Duodenal mucosa (tissue), 2 donors: ENCODE data around the gene TRMT1.

Experiments
- H3K27ac ChIP-seq: one replicate; pipeline ENCODE4 v1.7.0; 2013; ENCODE audit warnings: low read depth, low read length
- H3K27me3 ChIP-seq, 2 donors: one replicate each; pipeline ENCODE4 v1.7.0; 2013; ENCODE audit warnings: low read length in 2 of 2, control low read depth in 1 of 2; ENCODE audit not compliant: insufficient read depth in 2 of 2, control insufficient read depth in 1 of 2
- H3K36me3 ChIP-seq, 2 donors: one replicate each; pipeline ENCODE4 v1.7.0; 2013; ENCODE audit warnings: low read length in 2 of 2, control low read depth in 1 of 2; ENCODE audit not compliant: insufficient read depth in 2 of 2, control insufficient read depth in 1 of 2
- H3K4me1 ChIP-seq, 2 donors: one replicate each; pipeline ENCODE4 v1.7.0; 2013; ENCODE audit warnings: low read length in 2 of 2, control low read depth in 1 of 2; ENCODE audit not compliant: insufficient read depth in 2 of 2, control insufficient read depth in 1 of 2
- H3K4me3 ChIP-seq, 2 donors: one replicate each; pipeline ENCODE4 v1.7.0; 2013; ENCODE audit warnings: low read length in 2 of 2, low read depth in 1 of 2
- H3K9ac ChIP-seq, 2 donors: one replicate each; pipeline ENCODE4 v1.7.0; 2013; ENCODE audit warnings: low read length in 2 of 2, low read depth in 1 of 2
- H3K9me3 ChIP-seq, 2 donors: one replicate each; pipeline ENCODE4 v1.7.0; 2013; ENCODE audit warnings: low read length in 2 of 2, control low read depth in 1 of 2; ENCODE audit not compliant: control insufficient read depth in 1 of 2

Gene TRMT1

GRCh38 chr19:13063461-13064091 lies 53.0 kb downstream of the TRMT1 start:
- Histone ChIP-seq H3K9ac (no peak overlapping the region), H3K9me3 (no peaks in the 10 kb centered on the region), H3K27ac (no peak overlapping the region), H3K4me3 (no peak overlapping the region), H3K27me3 (no peaks in the 10 kb centered on the region), H3K36me3 (no peaks in the 10 kb centered on the region), H3K4me1 (peaks cover 37 to 48% of the 10 kb centered on the region in 2 donors)

- Histone ChIP-seq H3K4me1 (peaks cover 35 to 44% of the 10 kb centered on the region in 2 donors), H3K27ac (no peak overlapping the region), H3K27me3 (no peaks in the 10 kb centered on the region), H3K9ac (no peak overlapping the region), H3K36me3 (no peaks in the 10 kb centered on the region), H3K9me3 (no peaks in the 10 kb centered on the region), H3K4me3 (no peak overlapping the region)
These were observed 54.2 kb downstream of the TRMT1 start for GRCh38 chr19:13062317-13062716.

DNA sequence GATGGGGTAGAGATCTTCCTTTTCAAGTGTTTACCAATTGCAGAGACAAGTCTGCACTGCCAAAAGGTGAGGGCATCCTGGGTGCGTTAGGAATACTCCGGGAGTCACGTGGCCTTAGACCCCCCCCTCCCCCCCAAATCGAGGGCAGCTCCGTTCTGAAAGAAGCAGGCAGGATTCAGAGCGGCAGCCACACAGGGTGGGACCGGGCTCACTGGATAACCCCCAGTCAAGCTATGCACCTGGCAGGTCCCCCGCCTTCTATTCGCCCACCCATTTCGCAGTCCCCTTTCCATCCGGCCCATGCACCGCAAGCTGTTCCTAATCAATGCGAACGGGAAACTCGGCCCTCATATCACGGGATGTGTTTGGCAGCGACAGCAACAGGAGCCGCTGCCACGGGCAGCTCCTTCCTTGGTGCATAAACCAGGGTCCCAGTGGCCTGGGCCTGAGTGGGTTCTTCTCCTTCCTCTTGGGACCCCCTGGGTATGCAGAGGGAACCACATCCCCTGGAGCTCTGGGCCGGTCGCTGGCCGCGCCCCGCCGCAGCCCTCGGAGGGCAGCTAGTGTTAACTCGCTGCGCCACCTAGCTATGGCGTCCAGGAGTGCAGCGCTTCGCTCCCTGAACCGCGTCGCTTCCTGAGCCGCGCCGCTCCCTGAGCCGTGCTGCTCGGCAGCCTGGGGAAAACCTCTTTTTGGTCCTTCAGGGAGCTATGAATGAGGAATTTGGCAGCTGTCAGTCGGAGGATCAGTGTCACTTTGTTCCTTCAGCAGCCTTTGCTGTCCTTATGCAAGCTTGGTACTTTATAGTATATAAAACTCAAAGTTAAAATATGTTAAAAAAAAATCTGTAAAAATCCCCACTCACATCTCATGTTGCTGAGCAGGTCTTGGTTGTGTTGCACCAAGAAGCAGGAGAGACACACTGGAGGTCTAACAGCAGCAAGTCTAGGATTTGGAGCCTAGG lies 55.3 kb downstream of the TRMT1 start:
- no peaks in the 10 kb centered on the region for H3K9me3 ChIP-seq
- H3K4me3 ChIP-seq = peak overlapping the region; percentile 65 to 75
- H3K27ac ChIP-seq = peak overlapping the region; percentile 14
- peak overlapping the region; percentile 52 to 72 for H3K9ac ChIP-seq
- peaks cover 35 to 44% of the 10 kb centered on the region in 2 donors for H3K4me1 ChIP-seq
- H3K36me3 ChIP-seq = no peaks in the 10 kb centered on the region
- no peaks in the 10 kb centered on the region for H3K27me3 ChIP-seq

- H3K36me3 ChIP-seq = no peaks in the 10 kb centered on the region
- H3K27ac ChIP-seq = no peak overlapping the region
- H3K9ac ChIP-seq = peak overlapping the region in 1 of 2 donors; percentile 72
- H3K27me3 ChIP-seq = no peaks in the 10 kb centered on the region
- peaks cover 41 to 46% of the 10 kb centered on the region in 2 donors for H3K4me1 ChIP-seq
- no peaks in the 10 kb centered on the region for H3K9me3 ChIP-seq
- H3K4me3 ChIP-seq = peak overlapping the region; percentile 65 to 75
These were observed 56.1 kb downstream of the TRMT1 start for GRCh38 chr19:13060233-13060963.

DNA sequence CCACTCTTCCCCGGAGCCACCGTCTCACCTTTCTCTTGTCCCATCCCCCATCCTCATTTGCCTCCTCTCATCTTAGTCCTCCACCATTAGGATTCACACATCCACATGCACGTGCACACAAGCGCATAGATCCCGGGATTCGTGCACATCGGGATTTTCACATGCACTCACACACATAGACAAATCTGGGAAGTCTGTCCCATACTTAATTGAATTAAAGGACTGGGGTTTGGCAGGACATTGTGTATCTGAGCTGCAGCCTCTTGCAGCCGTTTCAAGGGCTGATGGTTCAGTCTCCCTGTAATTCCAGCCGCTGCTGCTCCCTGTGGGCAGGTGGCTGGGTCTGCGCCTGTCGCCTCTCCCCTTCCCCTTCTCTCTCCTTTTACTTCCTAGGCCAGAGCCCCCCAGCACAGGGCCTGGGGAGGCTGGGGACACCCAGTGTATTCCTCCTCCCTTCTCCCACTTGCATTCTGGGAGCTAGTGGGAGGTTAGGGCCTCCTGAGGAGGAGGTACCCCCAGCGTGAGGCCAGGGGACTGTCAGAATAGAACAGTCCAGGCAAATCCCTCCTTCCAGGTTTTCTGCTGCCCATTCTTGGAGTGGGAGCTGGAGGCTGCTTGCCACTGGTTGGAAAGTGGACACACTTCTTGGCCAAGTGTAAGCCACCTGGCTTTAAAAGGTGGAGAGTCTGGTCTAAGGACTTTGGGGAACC lies 57.4 kb downstream of the TRMT1 start:
- H3K9me3 ChIP-seq = no peaks in the 10 kb centered on the region
- H3K27ac ChIP-seq = no peak overlapping the region
- no peak overlapping the region for H3K9ac ChIP-seq
- H3K27me3 ChIP-seq = no peaks in the 10 kb centered on the region
- H3K4me3 ChIP-seq = no peak overlapping the region
- H3K4me1 ChIP-seq = peaks cover 54 to 58% of the 10 kb centered on the region in 2 donors
- no peaks in the 10 kb centered on the region for H3K36me3 ChIP-seq

DNA sequence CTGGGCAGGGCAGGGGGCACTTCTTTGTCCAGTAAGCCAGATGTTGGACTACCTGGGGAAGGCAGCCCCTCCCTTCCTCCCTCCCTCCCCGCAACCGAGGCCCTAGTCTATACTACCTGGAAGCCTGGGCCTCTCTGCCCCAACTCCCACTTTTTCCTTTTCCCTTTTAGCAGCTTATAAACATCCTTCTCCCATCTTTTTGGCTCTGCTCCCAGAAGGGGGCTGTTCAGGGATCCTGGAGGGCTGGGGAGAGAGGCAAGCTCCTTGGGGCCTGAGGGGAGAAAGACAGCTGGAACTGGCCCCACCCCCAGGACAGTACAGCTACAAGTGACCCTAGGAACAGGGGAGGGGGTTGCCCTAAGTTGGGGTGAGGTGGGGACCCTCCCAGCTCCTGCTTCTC lies 58.8 kb downstream of the TRMT1 start:
- Histone ChIP-seq H3K4me1 (peaks cover 67 to 71% of the 10 kb centered on the region in 2 donors), H3K4me3 (no peak overlapping the region), H3K9ac (no peak overlapping the region), H3K27me3 (no peaks in the 10 kb centered on the region), H3K27ac (no peak overlapping the region), H3K9me3 (no peaks in the 10 kb centered on the region), H3K36me3 (no peaks in the 10 kb centered on the region)

- Histone ChIP-seq H3K9ac (no peak overlapping the region), H3K27ac (no peak overlapping the region), H3K9me3 (no peaks in the 10 kb centered on the region), H3K4me3 (no peak overlapping the region), H3K36me3 (no peaks in the 10 kb centered on the region), H3K27me3 (no peaks in the 10 kb centered on the region), H3K4me1 (peaks cover 73 to 77% of the 10 kb centered on the region in 2 donors)
These were observed 59.4 kb downstream of the TRMT1 start for GRCh38 chr19:13057147-13057572.

DNA sequence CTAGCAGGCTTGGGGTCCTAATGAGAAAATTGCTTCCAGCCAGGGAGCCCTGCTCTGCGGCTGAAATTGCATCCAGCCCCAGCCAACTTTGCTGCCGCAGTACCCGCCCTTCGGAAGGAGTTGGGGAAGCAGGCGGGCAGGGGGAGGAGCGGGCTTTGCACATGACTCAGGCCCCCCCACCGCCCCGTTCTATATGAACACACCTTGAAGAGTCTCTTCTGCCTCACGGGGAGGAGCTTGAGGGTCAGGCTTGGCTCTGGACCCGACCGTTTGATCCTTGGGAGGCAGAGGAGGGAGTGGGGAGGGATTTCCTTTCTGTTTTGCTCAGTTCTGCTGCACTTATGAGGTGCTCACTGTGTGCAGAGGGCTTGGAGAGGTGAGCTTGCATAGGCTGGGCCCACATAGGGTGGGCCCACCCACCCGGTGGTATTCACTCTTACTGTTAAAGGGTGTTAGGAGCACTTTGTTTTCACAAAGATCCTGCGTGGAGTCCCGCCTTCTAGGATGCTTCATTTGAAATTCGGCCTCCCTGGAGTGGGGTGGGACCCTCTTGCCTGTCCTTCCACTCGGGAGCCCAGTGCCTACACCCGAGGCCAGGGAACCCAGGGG lies 60.4 kb downstream of the TRMT1 start:
- peak overlapping the region; percentile 5 to 38 for H3K4me3 ChIP-seq
- H3K36me3 ChIP-seq = no peaks in the 10 kb centered on the region
- H3K27me3 ChIP-seq = no peaks in the 10 kb centered on the region
- no peaks in the 10 kb centered on the region for H3K9me3 ChIP-seq
- peak overlapping the region; percentile 58 for H3K27ac ChIP-seq
- H3K4me1 ChIP-seq = peaks cover 77 to 79% of the 10 kb centered on the region in 2 donors
- H3K9ac ChIP-seq = peak overlapping the region; percentile 20 to 27
